Endodermal cell (in vitro differentiated cells): ENCODE measurements around the gene JAG2. TPM values are rescaled to one million over a fixed set of nuclear protein-coding genes. Genes with fewer than 3 reads are reported as not detected.

Experiments
- DNase-seq: peaks from one replicate; pipeline ENCODE4 v3.0.0-alpha.2; 2017
- H3K27ac ChIP-seq: 2 replicates; pipeline ENCODE4 v1.5.1; 2013; ENCODE audit warnings: mild to moderate bottlenecking, low read depth, low read length, moderate library complexity
- H3K27me3 ChIP-seq: 2 replicates; pipeline ENCODE4 v1.6.1; 2013; ENCODE audit warnings: mild to moderate bottlenecking, low read length, moderate library complexity; ENCODE audit not compliant: insufficient read depth, control insufficient read depth, poor library complexity, severe bottlenecking
- H3K36me3 ChIP-seq: 2 replicates; pipeline ENCODE4 v1.7.0; 2013; ENCODE audit warnings: mild to moderate bottlenecking, low read length, moderate library complexity; ENCODE audit not compliant: control insufficient read depth, insufficient read depth
- H3K4me1 ChIP-seq: one replicate; pipeline ENCODE4 v1.7.0; 2013; ENCODE audit warnings: low read length; ENCODE audit not compliant: control insufficient read depth, insufficient read depth
- H3K4me3 ChIP-seq: 2 replicates; pipeline ENCODE4 v1.5.1; 2013; ENCODE audit warnings: mild to moderate bottlenecking, low read length, moderate library complexity
- H3K9ac ChIP-seq: 2 replicates; pipeline ENCODE4 v1.6.1; 2013; ENCODE audit warnings: mild to moderate bottlenecking, low read length, moderate library complexity; ENCODE audit not compliant: poor library complexity, severe bottlenecking; ENCODE audit errors: extremely low read depth
- H3K9me3 ChIP-seq: 2 replicates; pipeline ENCODE4 v1.6.1; 2013; ENCODE audit warnings: mild to moderate bottlenecking, low read length, moderate library complexity; ENCODE audit not compliant: control insufficient read depth
- H3K27ac Mint-ChIP-seq: 2 replicates; pipeline ENCODE4 v1.8.0; 2020; ENCODE audit warnings: mixed read lengths
- H3K27me3 Mint-ChIP-seq: 2 replicates; pipeline ENCODE4 v1.8.0; 2021; ENCODE audit warnings: mild to moderate bottlenecking, mixed read lengths; ENCODE audit not compliant: insufficient read depth
- H3K36me3 Mint-ChIP-seq: 2 replicates; pipeline ENCODE4 v1.8.0; 2020; ENCODE audit warnings: low read depth, mixed read lengths
- H3K4me1 Mint-ChIP-seq: 2 replicates; pipeline ENCODE4 v1.8.0; 2020; ENCODE audit warnings: mixed read lengths
- H3K4me3 Mint-ChIP-seq: 2 replicates; pipeline ENCODE4 v1.8.0; 2020; ENCODE audit warnings: mild to moderate bottlenecking, moderate library complexity, mixed read lengths
- H3K9me3 Mint-ChIP-seq: 2 replicates; pipeline ENCODE4 v1.8.0; 2020; ENCODE audit warnings: mild to moderate bottlenecking, mixed read lengths
- WGBS, 2 experiments: methylation state at CpG; one replicate each; pipeline versions ENCODE4 v1.1.5 to v1.1.7; 2013; ENCODE audit warnings: missing lambda C conversion rate in 2 of 2, mixed read lengths in 1 of 2; ENCODE audit not compliant: insufficient coverage in 1 of 2, insufficient read length in 1 of 2; 5-methylcytosine and 5-hydroxymethylcytosine counted together
- total RNA-seq, 2 donors: library from RNA; stranded (reverse); fragmentation: NEBNext Ultra II Directional in 1 of 2; extraction: Animal tissue kit (Norgen Biotek cat#: 25700) in 1 of 2; gene quantifications; 2 replicates in 1 of 2; 3 replicates in 1 of 2; pipeline ENCODE4 v1.2.1, GENCODE V29; 2021
- TF ChIP-seq, protein P1 (sequence below): fragments of 200-600 bp; sonication (generic); conservative IDR thresholded peaks from 2 replicates; pipeline ENCODE4 v1.5.0; 2021; ENCODE audit warnings: antibody characterized with exemption, mild to moderate bottlenecking

JAG2 gene
- total RNA-seq, 2 donors from 2014 or later = 6.4 TPM

DNA sequence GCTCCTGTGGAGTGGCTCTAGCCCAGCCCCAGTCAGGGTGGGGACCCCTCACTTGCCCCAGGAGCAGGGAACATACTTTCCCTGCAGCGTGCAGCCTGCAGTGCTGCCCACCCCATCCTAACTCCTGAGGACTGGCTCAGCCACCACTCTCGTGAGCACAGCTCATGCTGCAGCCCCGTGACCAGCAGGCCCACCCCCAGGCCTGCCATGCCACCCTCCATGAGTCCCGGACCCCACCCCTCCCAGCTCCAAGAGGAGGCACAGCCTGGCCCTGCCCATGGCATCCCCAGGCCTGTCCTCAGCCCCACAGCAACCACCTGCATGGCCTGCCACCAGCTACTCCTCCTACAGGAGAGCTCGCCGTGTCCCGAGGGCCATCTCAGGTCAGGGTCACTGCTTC is 3.9 kb upstream of the JAG2 start:
- no peaks in the 10 kb centered on the region for H3K36me3 Mint-ChIP-seq
- H3K9me3 Mint-ChIP-seq = no peaks in the 10 kb centered on the region
- TF ChIP-seq, protein P1, sequence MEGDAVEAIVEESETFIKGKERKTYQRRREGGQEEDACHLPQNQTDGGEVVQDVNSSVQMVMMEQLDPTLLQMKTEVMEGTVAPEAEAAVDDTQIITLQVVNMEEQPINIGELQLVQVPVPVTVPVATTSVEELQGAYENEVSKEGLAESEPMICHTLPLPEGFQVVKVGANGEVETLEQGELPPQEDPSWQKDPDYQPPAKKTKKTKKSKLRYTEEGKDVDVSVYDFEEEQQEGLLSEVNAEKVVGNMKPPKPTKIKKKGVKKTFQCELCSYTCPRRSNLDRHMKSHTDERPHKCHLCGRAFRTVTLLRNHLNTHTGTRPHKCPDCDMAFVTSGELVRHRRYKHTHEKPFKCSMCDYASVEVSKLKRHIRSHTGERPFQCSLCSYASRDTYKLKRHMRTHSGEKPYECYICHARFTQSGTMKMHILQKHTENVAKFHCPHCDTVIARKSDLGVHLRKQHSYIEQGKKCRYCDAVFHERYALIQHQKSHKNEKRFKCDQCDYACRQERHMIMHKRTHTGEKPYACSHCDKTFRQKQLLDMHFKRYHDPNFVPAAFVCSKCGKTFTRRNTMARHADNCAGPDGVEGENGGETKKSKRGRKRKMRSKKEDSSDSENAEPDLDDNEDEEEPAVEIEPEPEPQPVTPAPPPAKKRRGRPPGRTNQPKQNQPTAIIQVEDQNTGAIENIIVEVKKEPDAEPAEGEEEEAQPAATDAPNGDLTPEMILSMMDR = no peak

DNA sequence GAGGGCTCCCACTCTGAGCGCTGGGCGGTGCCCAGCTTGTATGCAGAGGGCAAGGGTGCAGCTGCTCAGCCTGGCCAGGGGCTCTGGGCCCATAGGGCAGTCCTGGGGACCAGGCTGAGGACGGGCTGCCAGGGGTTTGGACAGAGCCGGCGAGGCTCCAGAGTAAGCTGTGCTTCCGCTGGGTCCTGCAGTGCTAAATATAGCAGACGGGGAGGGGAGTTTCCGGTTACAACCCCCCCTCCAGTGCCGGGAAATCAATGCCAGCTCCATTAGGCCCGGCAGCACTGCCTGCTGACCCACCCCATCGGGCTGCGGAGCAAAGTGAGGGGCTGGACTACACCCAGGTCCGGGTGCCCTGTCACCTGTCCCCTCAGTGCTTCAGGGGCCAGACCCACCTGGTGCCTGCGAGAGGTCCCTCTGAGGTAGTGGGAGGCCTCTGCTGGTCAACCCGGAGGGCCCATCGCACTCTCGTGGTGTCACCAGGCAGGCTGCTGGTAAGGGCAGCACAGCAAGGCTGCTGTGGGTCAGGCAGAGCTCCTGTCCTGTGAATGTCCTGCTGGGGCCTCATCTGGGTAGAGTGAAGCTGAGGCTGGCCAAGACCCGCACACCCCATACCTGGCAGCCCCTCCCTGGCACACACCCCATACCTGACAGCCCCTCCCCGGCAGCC is 2.6 kb upstream of the JAG2 start:
- no peak overlapping the region for H3K4me3 Mint-ChIP-seq
- H3K4me3 ChIP-seq = no peak overlapping the region
- H3K4me1 ChIP-seq = no peaks in the 10 kb centered on the region
- no peak overlapping the region for H3K9ac ChIP-seq
- no peak overlapping the region for H3K27ac ChIP-seq
- H3K27me3 Mint-ChIP-seq = peaks cover 17% of the 10 kb centered on the region
- H3K9me3 ChIP-seq = no peaks in the 10 kb centered on the region
- no peaks in the 10 kb centered on the region for H3K9me3 Mint-ChIP-seq
- no peaks in the 10 kb centered on the region for H3K36me3 Mint-ChIP-seq
- no peak overlapping the region for H3K27ac Mint-ChIP-seq
- H3K4me1 Mint-ChIP-seq = no peaks in the 10 kb centered on the region
- no peaks in the 10 kb centered on the region for H3K36me3 ChIP-seq
- 68 to 81% methylated on average over 10 to 19 of the region's 19 CpGs for WGBS, 2 experiments
- TF ChIP-seq, protein P1 = no peak
- H3K27me3 ChIP-seq = peaks cover 16% of the 10 kb centered on the region
- no peak for DNase-seq

More for the DNA sequence above, 3.9 kb upstream of the JAG2 start:
- Histone ChIP-seq H3K9me3 (no peaks in the 10 kb centered on the region), H3K27me3 (peaks cover 8% of the 10 kb centered on the region), H3K4me3 (no peak overlapping the region), H3K4me1 (no peaks in the 10 kb centered on the region), H3K9ac (no peak overlapping the region), H3K27ac (no peak overlapping the region), H3K36me3 (no peaks in the 10 kb centered on the region)
- Mint-ChIP-seq H3K27me3 (peaks cover 10% of the 10 kb centered on the region), H3K4me3 (no peak overlapping the region), H3K27ac (no peak overlapping the region), H3K4me1 (no peaks in the 10 kb centered on the region)
- 74 to 100% methylated on average over 2 to 7 of the region's 7 CpGs for WGBS, 2 experiments
- no peak for DNase-seq

DNA sequence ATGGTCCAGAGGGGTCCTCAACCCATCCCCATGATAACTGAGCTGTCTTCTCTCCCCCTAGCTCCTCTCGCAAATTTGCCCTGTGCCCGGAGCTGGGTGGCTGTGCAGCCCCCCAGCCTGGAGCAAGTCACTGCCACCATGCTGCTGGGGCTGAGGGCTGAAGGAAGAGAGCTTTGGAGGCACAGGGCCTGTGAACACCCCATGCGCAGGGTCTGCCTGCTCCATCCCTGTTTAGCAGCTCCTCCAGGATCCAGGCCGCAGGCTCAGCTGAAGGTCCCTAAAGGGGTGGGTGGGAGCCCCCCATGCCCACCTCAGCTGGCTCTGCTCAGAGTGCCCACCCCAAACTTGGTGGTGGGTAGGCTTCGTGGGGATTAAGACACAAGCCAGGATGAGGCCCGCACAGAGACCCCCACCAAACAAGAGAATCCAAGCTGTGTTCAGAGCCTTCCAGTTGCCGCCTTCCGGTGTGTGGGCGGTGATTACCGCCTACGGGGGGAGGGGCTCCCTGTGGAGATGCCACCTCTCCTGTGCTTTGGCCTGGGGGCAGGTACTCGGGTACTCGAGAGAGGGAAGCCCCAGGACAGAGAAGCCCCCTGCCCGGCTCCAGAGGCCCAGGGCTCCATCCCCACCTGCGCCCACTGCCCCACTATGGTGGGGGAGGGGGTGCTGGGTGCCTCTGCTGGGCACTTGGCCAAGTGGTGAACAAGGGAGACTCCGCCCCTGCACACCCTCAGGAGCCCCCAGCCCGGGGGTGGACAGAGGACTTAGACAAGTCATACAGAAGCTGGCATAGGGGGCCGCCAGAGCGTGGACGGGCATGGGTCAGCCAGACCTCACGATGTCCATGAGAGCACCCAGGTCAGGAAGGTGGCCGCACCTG is 1.4 kb upstream of the JAG2 start:
- 76 to 83% methylated on average over 14 to 22 of the region's 22 CpGs for WGBS, 2 experiments
- Histone ChIP-seq H3K27me3 (peaks cover 16% of the 10 kb centered on the region), H3K9ac (no peak overlapping the region), H3K4me1 (no peaks in the 10 kb centered on the region), H3K27ac (no peak overlapping the region), H3K36me3 (no peaks in the 10 kb centered on the region), H3K9me3 (no peaks in the 10 kb centered on the region), H3K4me3 (no peak overlapping the region)
- no peaks in the 10 kb centered on the region for H3K36me3 Mint-ChIP-seq
- TF ChIP-seq, protein P1 = no peak
- peak overlapping the region; percentile 44 for H3K4me3 Mint-ChIP-seq
- H3K9me3 Mint-ChIP-seq = no peaks in the 10 kb centered on the region
- H3K27me3 Mint-ChIP-seq = peaks cover 20% of the 10 kb centered on the region
- DNase-seq = no peak
- H3K27ac Mint-ChIP-seq = no peak overlapping the region
- H3K4me1 Mint-ChIP-seq = no peaks in the 10 kb centered on the region
